WTC11 (cell line): Measurements from ENCODE around the gene NR2E3. TPM values are rescaled to one million over a fixed set of nuclear protein-coding genes. Genes with fewer than 3 reads are reported as not detected.

Experiments used
- ATAC-seq: fragments of 200-7000 bp; cut with Tn5 transposase; 2 replicates; pipeline ENCODE4 v1.10.0; 2021; ENCODE audit warnings: mild to moderate bottlenecking, moderate library complexity
- CTCF ChIA-PET: fragments of 300-600 bp; sonication (Branson Sonifier 250); formaldehyde crosslinking; loops from one replicate; lab custom pipeline; 2021; ENCODE audit warnings: antibody characterized with exemption; lab: Charles Lee
- POLR2A ChIA-PET: fragments of 350-600 bp; sonication (Branson Sonifier 250); formaldehyde crosslinking; loops from one replicate; lab custom pipeline; 2021; ENCODE audit warnings: antibody characterized with exemption; lab: Charles Lee
- DNase-seq: peaks from one replicate; pipeline ENCODE4 v3.0.0; 2021; ENCODE audit warnings: low spot score
- H3K27ac Mint-ChIP-seq: 2 replicates; pipeline ENCODE4 v1.8.0; 2021; ENCODE audit warnings: mixed read lengths
- H3K27me3 Mint-ChIP-seq: 2 replicates; pipeline ENCODE4 v1.8.0; 2021; ENCODE audit warnings: low read depth, mild to moderate bottlenecking, moderate library complexity, mixed read lengths
- H3K36me3 Mint-ChIP-seq: 2 replicates; pipeline ENCODE4 v1.8.0; 2021; ENCODE audit warnings: mixed read lengths
- H3K4me1 Mint-ChIP-seq: 2 replicates; pipeline ENCODE4 v1.8.0; 2022; ENCODE audit warnings: mixed read lengths
- H3K4me3 Mint-ChIP-seq: 2 replicates; pipeline ENCODE4 v1.8.0; 2021; ENCODE audit warnings: mild to moderate bottlenecking, moderate library complexity, mixed read lengths
- H3K9me3 Mint-ChIP-seq: 2 replicates; pipeline ENCODE4 v1.8.0; 2021; ENCODE audit warnings: mixed read lengths
- ETV6 ChIP-seq: sonication (generic); formaldehyde crosslinking; IDR thresholded peaks from 2 replicates; pipeline ENCODE4 v1.8.1; 2022; ENCODE audit warnings: mild to moderate bottlenecking, missing genetic modification reagents
- FOXK1 ChIP-seq: sonication (generic); formaldehyde crosslinking; IDR thresholded peaks from 2 replicates; pipeline ENCODE4 v1.8.0; 2022; ENCODE audit warnings: mild to moderate bottlenecking, moderate library complexity, missing genetic modification reagents
- GABPB1 ChIP-seq: sonication (generic); formaldehyde crosslinking; IDR thresholded peaks from 2 replicates; pipeline ENCODE4 v1.8.1; 2023; ENCODE audit warnings: mild to moderate bottlenecking, missing genetic modification reagents
- GTF2I ChIP-seq: fragments of 250-450 bp; sonication (Bioruptor Pico); conservative IDR thresholded peaks from 2 replicates; pipeline ENCODE4 v1.4.0; 2021; ENCODE audit warnings: mild to moderate bottlenecking
- NFE2L1 ChIP-seq: sonication (generic); formaldehyde crosslinking; IDR thresholded peaks from 2 replicates; pipeline ENCODE4 v1.8.1; 2023; ENCODE audit warnings: missing genetic modification reagents
- PRRX2 ChIP-seq: fragments of 250-450 bp; sonication (Bioruptor Pico); IDR thresholded peaks from 2 replicates; pipeline ENCODE4 v1.8.0; 2021; ENCODE audit warnings: mild to moderate bottlenecking
- SMAD4 ChIP-seq: sonication (generic); formaldehyde crosslinking; IDR thresholded peaks from 2 replicates; pipeline ENCODE4 v1.8.0; 2022; ENCODE audit warnings: mild to moderate bottlenecking, missing genetic modification reagents
- SP1 ChIP-seq: sonication (generic); formaldehyde crosslinking; conservative IDR thresholded peaks from 2 replicates; pipeline ENCODE4 v1.8.1; 2022; ENCODE audit warnings: missing genetic modification reagents
- TCF7 ChIP-seq: sonication (generic); formaldehyde crosslinking; IDR thresholded peaks from 2 replicates; pipeline ENCODE4 v1.8.0; 2022; ENCODE audit warnings: mild to moderate bottlenecking, low read depth, missing genetic modification reagents, moderate library complexity
- ZNF138 ChIP-seq: sonication (generic); formaldehyde crosslinking; conservative IDR thresholded peaks from 2 replicates; pipeline ENCODE4 v1.8.1; 2022; ENCODE audit warnings: mild to moderate bottlenecking, moderate library complexity, missing genetic modification reagents
- ZNF263 ChIP-seq: sonication (generic); formaldehyde crosslinking; IDR thresholded peaks from 2 replicates; pipeline ENCODE4 v1.8.1; 2022; ENCODE audit warnings: low read depth, mild to moderate bottlenecking, moderate library complexity, missing genetic modification reagents
- ZNF423 ChIP-seq: fragments of 250-450 bp; sonication (Bioruptor Pico); IDR thresholded peaks from 2 replicates; pipeline ENCODE4 v2.1.2; 2022; ENCODE audit warnings: mild to moderate bottlenecking, moderate library complexity
- total RNA-seq: library from RNA; stranded (reverse); gene quantifications from 3 replicates; pipeline ENCODE4 v1.2.3, GENCODE V29; 2021
- TF ChIP-seq, protein P1 (sequence below): fragments of 200-600 bp; IDR thresholded peaks from 2 replicates; pipeline ENCODE4 v1.8.0; 2022; ENCODE audit warnings: antibody characterized with exemption
- TF ChIP-seq, protein P2 (sequence below): sonication (generic); formaldehyde crosslinking; IDR thresholded peaks from 2 replicates; pipeline ENCODE4 v1.8.1; 2023; ENCODE audit warnings: mild to moderate bottlenecking, missing genetic modification reagents, borderline replicate concordance
- TF ChIP-seq, protein P3 (sequence below): sonication (generic); formaldehyde crosslinking; IDR thresholded peaks from 2 replicates; pipeline ENCODE4 v1.8.0; 2022; ENCODE audit warnings: mild to moderate bottlenecking, missing genetic modification reagents
- TF ChIP-seq, protein P4 (sequence below): sonication (generic); formaldehyde crosslinking; IDR thresholded peaks from 2 replicates; pipeline ENCODE4 v1.8.1; 2023; ENCODE audit warnings: mild to moderate bottlenecking, missing genetic modification reagents, moderate library complexity
- TF ChIP-seq, protein P5 (sequence below): sonication (generic); formaldehyde crosslinking; IDR thresholded peaks from 2 replicates; pipeline ENCODE4 v1.8.0; 2023; ENCODE audit warnings: mild to moderate bottlenecking, missing genetic modification reagents
- TF ChIP-seq, protein P6 (sequence below): sonication (generic); formaldehyde crosslinking; IDR thresholded peaks from 2 replicates; pipeline ENCODE4 v1.8.1; 2023; ENCODE audit warnings: mild to moderate bottlenecking, missing genetic modification reagents
- TF ChIP-seq, protein P7 (sequence below): sonication (generic); formaldehyde crosslinking; IDR thresholded peaks from 2 replicates; pipeline ENCODE4 v1.8.1; 2023; ENCODE audit warnings: mild to moderate bottlenecking, missing genetic modification reagents
- TF ChIP-seq, protein P8 (sequence below): sonication (generic); formaldehyde crosslinking; IDR thresholded peaks from 2 replicates; pipeline ENCODE4 v1.8.1; 2023; ENCODE audit warnings: mild to moderate bottlenecking, missing genetic modification reagents, moderate library complexity

Gene NR2E3
- total RNA-seq, 1 experiment from 2014 or later, result 1.4 TPM

DNA sequence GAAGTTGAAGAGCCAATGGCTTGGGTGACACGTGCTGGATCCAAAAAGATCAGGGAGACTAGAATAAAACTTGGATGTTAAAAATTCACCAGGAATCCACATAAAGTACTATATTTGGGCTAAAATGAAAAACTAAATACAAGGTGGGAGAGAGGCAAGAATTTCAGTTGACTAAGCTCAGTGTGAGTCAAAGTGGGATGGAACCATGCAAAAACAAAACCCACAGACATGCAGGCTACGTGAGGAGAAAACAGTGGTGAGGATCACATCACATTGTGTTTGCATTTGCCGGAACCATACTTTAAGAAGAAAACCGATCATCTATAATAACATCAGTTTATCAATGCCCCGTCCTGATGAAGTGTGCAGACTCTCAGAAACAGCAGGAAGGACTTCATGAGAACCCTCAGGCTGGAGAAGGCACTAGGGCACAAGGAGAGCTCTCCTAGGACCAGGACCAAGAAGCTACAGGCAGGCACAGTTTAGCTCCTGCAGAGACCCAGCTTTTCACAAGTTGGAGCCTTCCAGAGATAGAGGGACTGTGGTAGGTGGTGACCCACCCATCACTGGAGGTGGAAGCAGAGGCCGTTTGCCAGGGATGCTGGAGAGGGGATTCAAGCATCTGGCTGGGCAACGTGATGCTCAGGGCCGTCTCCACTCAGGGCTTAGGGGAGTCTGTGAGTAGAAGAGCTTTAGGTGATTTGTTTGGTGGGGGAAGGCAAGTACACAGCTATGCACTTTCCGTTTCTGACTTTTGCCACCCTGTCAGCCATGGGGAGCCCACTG lies 29.0 kb upstream of the NR2E3 start:
- ChIA-PET CTCF (interaction anchor here (0.6 to 2.4 kb wide), 15 partner anchors 9 to 375 kb away, joined by 3 to 22 read pairs (median 5); no protein-coding TSS in a partner anchor), POLR2A (no interaction called here)
- Mint-ChIP-seq H3K27me3 (no peaks in the 10 kb centered on the region; the same call in 1 of the 2 replicates), H3K4me1 (peaks cover 9% of the 10 kb centered on the region), H3K4me3 (no peak overlapping the region), H3K27ac (no peak overlapping the region), H3K9me3 (no peaks in the 10 kb centered on the region), H3K36me3 (no peaks in the 10 kb centered on the region)
- TF ChIP-seq, protein P1, sequence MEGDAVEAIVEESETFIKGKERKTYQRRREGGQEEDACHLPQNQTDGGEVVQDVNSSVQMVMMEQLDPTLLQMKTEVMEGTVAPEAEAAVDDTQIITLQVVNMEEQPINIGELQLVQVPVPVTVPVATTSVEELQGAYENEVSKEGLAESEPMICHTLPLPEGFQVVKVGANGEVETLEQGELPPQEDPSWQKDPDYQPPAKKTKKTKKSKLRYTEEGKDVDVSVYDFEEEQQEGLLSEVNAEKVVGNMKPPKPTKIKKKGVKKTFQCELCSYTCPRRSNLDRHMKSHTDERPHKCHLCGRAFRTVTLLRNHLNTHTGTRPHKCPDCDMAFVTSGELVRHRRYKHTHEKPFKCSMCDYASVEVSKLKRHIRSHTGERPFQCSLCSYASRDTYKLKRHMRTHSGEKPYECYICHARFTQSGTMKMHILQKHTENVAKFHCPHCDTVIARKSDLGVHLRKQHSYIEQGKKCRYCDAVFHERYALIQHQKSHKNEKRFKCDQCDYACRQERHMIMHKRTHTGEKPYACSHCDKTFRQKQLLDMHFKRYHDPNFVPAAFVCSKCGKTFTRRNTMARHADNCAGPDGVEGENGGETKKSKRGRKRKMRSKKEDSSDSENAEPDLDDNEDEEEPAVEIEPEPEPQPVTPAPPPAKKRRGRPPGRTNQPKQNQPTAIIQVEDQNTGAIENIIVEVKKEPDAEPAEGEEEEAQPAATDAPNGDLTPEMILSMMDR, result no peak
- TF ChIP-seq TCF7 (CRISPR knock-in tag), result no peak
- TF ChIP-seq, protein P2, sequence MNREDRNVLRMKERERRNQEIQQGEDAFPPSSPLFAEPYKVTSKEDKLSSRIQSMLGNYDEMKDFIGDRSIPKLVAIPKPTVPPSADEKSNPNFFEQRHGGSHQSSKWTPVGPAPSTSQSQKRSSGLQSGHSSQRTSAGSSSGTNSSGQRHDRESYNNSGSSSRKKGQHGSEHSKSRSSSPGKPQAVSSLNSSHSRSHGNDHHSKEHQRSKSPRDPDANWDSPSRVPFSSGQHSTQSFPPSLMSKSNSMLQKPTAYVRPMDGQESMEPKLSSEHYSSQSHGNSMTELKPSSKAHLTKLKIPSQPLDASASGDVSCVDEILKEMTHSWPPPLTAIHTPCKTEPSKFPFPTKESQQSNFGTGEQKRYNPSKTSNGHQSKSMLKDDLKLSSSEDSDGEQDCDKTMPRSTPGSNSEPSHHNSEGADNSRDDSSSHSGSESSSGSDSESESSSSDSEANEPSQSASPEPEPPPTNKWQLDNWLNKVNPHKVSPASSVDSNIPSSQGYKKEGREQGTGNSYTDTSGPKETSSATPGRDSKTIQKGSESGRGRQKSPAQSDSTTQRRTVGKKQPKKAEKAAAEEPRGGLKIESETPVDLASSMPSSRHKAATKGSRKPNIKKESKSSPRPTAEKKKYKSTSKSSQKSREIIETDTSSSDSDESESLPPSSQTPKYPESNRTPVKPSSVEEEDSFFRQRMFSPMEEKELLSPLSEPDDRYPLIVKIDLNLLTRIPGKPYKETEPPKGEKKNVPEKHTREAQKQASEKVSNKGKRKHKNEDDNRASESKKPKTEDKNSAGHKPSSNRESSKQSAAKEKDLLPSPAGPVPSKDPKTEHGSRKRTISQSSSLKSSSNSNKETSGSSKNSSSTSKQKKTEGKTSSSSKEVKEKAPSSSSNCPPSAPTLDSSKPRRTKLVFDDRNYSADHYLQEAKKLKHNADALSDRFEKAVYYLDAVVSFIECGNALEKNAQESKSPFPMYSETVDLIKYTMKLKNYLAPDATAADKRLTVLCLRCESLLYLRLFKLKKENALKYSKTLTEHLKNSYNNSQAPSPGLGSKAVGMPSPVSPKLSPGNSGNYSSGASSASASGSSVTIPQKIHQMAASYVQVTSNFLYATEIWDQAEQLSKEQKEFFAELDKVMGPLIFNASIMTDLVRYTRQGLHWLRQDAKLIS (CRISPR knock-in tag), result no peak
- TF ChIP-seq PRRX2 (CRISPR knock-in tag), result no peak
- TF ChIP-seq, protein P3, sequence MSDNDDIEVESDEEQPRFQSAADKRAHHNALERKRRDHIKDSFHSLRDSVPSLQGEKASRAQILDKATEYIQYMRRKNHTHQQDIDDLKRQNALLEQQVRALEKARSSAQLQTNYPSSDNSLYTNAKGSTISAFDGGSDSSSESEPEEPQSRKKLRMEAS (CRISPR knock-in tag), result no peak
- no peak for TF ChIP-seq GTF2I (CRISPR knock-in tag)
- TF ChIP-seq ZNF263 (CRISPR knock-in tag), result no peak
- no peak for TF ChIP-seq NFE2L1
- DNase-seq (no peak), ATAC-seq (no peak)

DNA sequence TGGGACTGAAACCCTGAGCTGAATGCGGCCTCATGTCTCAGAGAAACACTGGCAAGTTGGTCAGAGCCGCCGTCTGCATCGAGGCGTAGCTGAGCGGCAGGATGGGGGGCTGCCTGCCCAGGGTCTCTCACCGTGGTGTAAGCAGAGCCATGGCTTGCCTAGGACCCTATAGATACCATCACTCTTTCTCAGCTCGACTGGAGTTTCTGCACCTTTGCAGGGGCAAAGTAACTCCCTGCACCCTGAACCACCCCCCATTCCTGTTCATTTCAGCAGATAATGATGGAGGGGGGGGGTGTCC lies 28.4 kb upstream of the NR2E3 start:
- Mint-ChIP-seq H3K36me3 (no peaks in the 10 kb centered on the region), H3K4me1 (peaks cover 9% of the 10 kb centered on the region), H3K9me3 (no peaks in the 10 kb centered on the region), H3K27ac (no peak overlapping the region), H3K27me3 (no peaks in the 10 kb centered on the region; the same call in 1 of the 2 replicates), H3K4me3 (no peak overlapping the region)
- ChIA-PET POLR2A (no interaction called here), CTCF (interaction anchor here (0.6 to 2.4 kb wide), 8 partner anchors 18 to 374 kb away, joined by 3 to 22 read pairs (median 8); no protein-coding TSS in a partner anchor)
- ATAC-seq (no peak), DNase-seq (no peak)
- TF ChIP-seq ZNF423, result no peak
- TF ChIP-seq, protein P4, sequence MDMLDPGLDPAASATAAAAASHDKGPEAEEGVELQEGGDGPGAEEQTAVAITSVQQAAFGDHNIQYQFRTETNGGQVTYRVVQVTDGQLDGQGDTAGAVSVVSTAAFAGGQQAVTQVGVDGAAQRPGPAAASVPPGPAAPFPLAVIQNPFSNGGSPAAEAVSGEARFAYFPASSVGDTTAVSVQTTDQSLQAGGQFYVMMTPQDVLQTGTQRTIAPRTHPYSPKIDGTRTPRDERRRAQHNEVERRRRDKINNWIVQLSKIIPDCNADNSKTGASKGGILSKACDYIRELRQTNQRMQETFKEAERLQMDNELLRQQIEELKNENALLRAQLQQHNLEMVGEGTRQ (CRISPR knock-in tag), result no peak
- TF ChIP-seq SMAD4 (CRISPR knock-in tag), result no peak
- no peak for TF ChIP-seq GABPB1 (CRISPR knock-in tag)
- no peak for TF ChIP-seq ZNF138 (CRISPR knock-in tag)
- TF ChIP-seq, protein P5, sequence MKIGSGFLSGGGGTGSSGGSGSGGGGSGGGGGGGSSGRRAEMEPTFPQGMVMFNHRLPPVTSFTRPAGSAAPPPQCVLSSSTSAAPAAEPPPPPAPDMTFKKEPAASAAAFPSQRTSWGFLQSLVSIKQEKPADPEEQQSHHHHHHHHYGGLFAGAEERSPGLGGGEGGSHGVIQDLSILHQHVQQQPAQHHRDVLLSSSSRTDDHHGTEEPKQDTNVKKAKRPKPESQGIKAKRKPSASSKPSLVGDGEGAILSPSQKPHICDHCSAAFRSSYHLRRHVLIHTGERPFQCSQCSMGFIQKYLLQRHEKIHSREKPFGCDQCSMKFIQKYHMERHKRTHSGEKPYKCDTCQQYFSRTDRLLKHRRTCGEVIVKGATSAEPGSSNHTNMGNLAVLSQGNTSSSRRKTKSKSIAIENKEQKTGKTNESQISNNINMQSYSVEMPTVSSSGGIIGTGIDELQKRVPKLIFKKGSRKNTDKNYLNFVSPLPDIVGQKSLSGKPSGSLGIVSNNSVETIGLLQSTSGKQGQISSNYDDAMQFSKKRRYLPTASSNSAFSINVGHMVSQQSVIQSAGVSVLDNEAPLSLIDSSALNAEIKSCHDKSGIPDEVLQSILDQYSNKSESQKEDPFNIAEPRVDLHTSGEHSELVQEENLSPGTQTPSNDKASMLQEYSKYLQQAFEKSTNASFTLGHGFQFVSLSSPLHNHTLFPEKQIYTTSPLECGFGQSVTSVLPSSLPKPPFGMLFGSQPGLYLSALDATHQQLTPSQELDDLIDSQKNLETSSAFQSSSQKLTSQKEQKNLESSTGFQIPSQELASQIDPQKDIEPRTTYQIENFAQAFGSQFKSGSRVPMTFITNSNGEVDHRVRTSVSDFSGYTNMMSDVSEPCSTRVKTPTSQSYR (CRISPR knock-in tag), result no peak
- TF ChIP-seq, protein P6, sequence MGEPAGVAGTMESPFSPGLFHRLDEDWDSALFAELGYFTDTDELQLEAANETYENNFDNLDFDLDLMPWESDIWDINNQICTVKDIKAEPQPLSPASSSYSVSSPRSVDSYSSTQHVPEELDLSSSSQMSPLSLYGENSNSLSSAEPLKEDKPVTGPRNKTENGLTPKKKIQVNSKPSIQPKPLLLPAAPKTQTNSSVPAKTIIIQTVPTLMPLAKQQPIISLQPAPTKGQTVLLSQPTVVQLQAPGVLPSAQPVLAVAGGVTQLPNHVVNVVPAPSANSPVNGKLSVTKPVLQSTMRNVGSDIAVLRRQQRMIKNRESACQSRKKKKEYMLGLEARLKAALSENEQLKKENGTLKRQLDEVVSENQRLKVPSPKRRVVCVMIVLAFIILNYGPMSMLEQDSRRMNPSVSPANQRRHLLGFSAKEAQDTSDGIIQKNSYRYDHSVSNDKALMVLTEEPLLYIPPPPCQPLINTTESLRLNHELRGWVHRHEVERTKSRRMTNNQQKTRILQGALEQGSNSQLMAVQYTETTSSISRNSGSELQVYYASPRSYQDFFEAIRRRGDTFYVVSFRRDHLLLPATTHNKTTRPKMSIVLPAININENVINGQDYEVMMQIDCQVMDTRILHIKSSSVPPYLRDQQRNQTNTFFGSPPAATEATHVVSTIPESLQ (CRISPR knock-in tag), result no peak
- TF ChIP-seq, protein P7, sequence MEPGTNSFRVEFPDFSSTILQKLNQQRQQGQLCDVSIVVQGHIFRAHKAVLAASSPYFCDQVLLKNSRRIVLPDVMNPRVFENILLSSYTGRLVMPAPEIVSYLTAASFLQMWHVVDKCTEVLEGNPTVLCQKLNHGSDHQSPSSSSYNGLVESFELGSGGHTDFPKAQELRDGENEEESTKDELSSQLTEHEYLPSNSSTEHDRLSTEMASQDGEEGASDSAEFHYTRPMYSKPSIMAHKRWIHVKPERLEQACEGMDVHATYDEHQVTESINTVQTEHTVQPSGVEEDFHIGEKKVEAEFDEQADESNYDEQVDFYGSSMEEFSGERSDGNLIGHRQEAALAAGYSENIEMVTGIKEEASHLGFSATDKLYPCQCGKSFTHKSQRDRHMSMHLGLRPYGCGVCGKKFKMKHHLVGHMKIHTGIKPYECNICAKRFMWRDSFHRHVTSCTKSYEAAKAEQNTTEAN, result no peak
- no peak for TF ChIP-seq SP1 (CRISPR knock-in tag)
- TF ChIP-seq, protein P8, sequence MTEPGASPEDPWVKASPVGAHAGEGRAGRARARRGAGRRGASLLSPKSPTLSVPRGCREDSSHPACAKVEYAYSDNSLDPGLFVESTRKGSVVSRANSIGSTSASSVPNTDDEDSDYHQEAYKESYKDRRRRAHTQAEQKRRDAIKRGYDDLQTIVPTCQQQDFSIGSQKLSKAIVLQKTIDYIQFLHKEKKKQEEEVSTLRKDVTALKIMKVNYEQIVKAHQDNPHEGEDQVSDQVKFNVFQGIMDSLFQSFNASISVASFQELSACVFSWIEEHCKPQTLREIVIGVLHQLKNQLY (CRISPR knock-in tag), result no peak
- TF ChIP-seq FOXK1 (CRISPR knock-in tag), result no peak
- TF ChIP-seq ETV6 (CRISPR knock-in tag), result no peak
